Spinal cord (tissue), 10 donors: Measurements from ENCODE around the gene CEBPE. TPM values are rescaled to one million over a fixed set of nuclear protein-coding genes. Genes with fewer than 3 reads are reported as not detected.
"Not testable (repeated sequence)": the region's sequence is repeated elsewhere in the genome, so short reads cannot be mapped to it uniquely, and the experiment has no call there.

Source experiments
- DNase-seq, 6 donors: peaks; one replicate each; pipeline versions ENCODE4 v3.0.0 to v3.0.0-alpha.2; 2013 to 2015; ENCODE audit warnings: low spot score in 6 of 6, low read depth in 4 of 6
- H3K27ac ChIP-seq: one replicate; pipeline ENCODE4 v1.5.1; 2013; ENCODE audit warnings: low read depth, low read length, control low read depth
- H3K27me3 ChIP-seq: one replicate; pipeline ENCODE4 v1.6.1; 2013; ENCODE audit warnings: low read length; ENCODE audit not compliant: control insufficient read depth, insufficient read depth
- H3K36me3 ChIP-seq: one replicate; pipeline ENCODE4 v1.6.1; 2013; ENCODE audit warnings: low read length; ENCODE audit not compliant: control insufficient read depth, insufficient read depth
- H3K4me1 ChIP-seq: one replicate; pipeline ENCODE4 v1.6.1; 2013; ENCODE audit warnings: low read length; ENCODE audit not compliant: control insufficient read depth, insufficient read depth
- H3K4me3 ChIP-seq: one replicate; pipeline ENCODE4 v1.5.1; 2013; ENCODE audit warnings: low read depth, low read length, control low read depth
- H3K9me3 ChIP-seq: one replicate; pipeline ENCODE4 v1.6.1; 2013; ENCODE audit warnings: low read length; ENCODE audit not compliant: control insufficient read depth, insufficient read depth
- WGBS: methylation state at CpG from one replicate; pipeline ENCODE4 v1.1.5; 2013; ENCODE audit warnings: missing lambda C conversion rate; ENCODE audit not compliant: insufficient coverage; 5-methylcytosine and 5-hydroxymethylcytosine counted together
- polyA plus RNA-seq, 2 donors: library from polyadenylated mRNA; unstranded; fragments of 120-200 nt; gene quantifications; one replicate each; pipeline ENCODE4 v1.2.1, GENCODE V29; 2013; ENCODE audit not compliant: insufficient read length in 2 of 2
- total RNA-seq, 2 donors: library from RNA; depleted of rRNA in 1 of 2; stranded (reverse); fragments of 120-200 nt in 1 of 2; fragments of >200 nt in 1 of 2; gene quantifications; one replicate each; pipeline versions ENCODE4 v1.2.3 to v1.2.4, GENCODE V29; 2013 to 2014
- donor health status: healthy.

Gene CEBPE
- total and polyA plus RNA-seq, 4 donors, result 0.17 to 1.5 TPM; not detected in 2

DNA sequence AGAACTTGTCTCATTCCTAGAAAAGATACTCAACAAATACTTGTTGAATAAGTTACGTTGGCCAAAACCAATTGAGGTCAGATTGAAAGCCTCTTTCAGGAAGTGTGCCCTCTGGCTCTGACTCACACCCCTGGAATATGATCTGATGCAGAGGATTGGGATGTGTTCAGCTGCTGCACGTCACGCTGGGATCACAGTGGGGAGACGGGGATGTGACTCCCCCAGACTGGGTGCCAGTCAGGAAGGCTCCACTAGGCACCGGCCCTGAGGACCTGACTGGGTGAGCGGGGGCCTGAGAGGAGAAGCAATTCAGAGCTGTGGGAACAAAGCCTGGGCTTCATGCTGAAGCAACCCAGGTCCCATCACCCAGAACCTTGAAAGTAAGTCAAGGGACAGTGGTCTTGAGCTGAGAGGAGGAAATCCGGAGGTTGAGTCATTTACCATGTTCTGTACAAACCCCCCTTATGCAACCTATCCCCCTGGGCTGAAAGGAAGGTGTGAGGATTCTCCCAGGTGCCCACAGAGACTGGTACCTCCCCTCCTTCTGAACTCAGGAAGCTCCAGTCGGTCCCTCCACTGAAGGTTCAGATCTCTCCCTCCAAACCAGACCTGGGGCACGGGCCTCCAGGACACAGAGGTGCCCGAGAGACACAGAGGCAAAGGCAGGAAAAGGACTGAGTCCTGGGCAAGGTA lies 3.9 kb downstream of the CEBPE start:
- Histone ChIP-seq H3K27me3 (peaks cover 4% of the 10 kb centered on the region), H3K36me3 (no peaks in the 10 kb centered on the region)
- peak in 1 of 6 donors; percentile 22 for DNase-seq

DNA sequence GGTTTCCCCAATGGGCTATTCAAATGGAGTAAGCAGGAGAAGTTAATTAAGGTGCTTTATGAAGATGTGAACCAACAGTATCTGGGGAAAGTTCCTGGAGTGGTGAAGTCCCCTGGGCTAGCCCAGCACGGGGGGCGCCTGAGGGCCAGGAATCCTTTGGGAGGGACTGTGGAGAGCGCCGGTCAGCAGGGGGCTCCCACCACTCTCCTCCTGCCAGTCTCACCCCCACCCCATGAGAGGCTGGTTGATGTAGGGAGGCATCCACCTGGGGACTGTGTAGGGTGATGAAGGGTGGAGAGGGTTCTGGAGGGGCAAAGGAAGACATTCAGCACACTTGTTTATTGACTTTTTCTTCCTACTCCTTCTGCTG lies 4.4 kb downstream of the CEBPE start:
- DNase-seq, result no peak
- Histone ChIP-seq H3K4me3 (no peak overlapping the region), H3K9me3 (no peaks in the 10 kb centered on the region), H3K27ac (no peak overlapping the region), H3K27me3 (peaks cover 4% of the 10 kb centered on the region), H3K4me1 (no peaks in the 10 kb centered on the region), H3K36me3 (no peaks in the 10 kb centered on the region)
- WGBS, result no CpG with 5 or more reads among the region's 4 CpGs

More for the DNA sequence above, 3.9 kb downstream of the CEBPE start:
- H3K4me3 ChIP-seq, result no peak overlapping the region
- H3K9me3 ChIP-seq, result no peaks in the 10 kb centered on the region
- no peak overlapping the region for H3K27ac ChIP-seq
- no peaks in the 10 kb centered on the region for H3K4me1 ChIP-seq
- WGBS, result 86% methylated on average over 8 of the region's 10 CpGs

DNA sequence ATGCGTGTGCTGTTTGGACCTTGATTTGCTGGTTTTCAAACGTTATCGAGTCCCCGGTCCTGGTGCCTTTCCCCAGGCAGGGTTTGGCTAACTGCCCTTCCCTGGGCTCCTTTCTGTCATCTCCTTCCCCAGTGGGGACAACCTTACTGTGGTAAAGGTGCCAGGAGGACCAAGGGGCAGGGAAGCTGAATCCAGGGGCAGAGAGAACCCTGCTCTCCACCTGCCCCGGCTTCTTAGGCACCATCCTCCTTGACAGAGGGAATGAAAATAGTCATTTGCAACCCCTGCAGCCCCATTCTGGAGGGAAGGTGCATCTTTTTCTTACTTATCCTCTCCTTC lies 5.0 kb downstream of the CEBPE start:
- no peaks in the 10 kb centered on the region for H3K4me1 ChIP-seq
- 68% methylated on average over 4 of the region's 5 CpGs for WGBS
- H3K27me3 ChIP-seq, result peaks cover 4% of the 10 kb centered on the region
- no peaks in the 10 kb centered on the region for H3K36me3 ChIP-seq
- DNase-seq, result no peak
- no peak overlapping the region for H3K4me3 ChIP-seq
- no peaks in the 10 kb centered on the region for H3K9me3 ChIP-seq
- no peak overlapping the region for H3K27ac ChIP-seq

DNA sequence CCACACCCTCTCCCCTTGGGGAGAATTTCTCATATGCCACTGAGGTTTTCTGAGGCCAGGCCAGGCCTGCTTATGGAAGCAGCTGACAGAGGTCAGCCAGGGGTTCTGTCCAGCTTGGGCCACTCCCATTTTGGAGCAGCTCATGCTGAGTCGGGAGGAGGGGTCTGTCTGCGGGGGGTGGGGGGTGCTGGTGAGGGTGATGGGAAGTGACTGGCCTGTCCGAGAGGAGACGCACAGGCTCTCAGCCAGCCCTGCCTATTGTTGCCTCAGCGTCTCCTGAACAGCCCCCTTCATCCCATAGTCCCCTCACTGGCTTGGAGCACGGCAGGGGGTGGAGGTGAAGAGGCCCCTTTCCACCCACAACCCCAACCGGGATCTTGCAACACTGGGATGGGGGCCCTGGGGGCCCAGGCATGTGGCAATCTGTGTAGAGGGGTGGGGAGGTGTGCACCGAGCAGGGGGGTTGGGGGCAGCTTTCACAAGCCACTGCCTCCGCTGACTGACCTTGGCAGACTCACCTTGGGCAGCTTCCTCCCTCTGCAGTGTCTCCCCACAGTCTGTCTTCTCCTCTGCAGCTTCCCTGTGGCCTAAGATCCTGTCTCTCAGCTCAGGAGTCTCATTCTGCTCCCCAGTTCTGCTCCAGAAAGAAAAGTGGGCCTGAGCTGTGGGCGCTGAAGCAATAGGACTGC lies 5.5 kb downstream of the CEBPE start:
- DNase-seq, result no peak
- no peak overlapping the region for H3K27ac ChIP-seq
- H3K4me3 ChIP-seq, result no peak overlapping the region
- no peaks in the 10 kb centered on the region for H3K36me3 ChIP-seq
- H3K4me1 ChIP-seq, result no peaks in the 10 kb centered on the region
- no peaks in the 10 kb centered on the region for H3K9me3 ChIP-seq
- WGBS, result 100% methylated on average over 1 of the region's 10 CpGs
- peaks cover 4% of the 10 kb centered on the region for H3K27me3 ChIP-seq

DNA sequence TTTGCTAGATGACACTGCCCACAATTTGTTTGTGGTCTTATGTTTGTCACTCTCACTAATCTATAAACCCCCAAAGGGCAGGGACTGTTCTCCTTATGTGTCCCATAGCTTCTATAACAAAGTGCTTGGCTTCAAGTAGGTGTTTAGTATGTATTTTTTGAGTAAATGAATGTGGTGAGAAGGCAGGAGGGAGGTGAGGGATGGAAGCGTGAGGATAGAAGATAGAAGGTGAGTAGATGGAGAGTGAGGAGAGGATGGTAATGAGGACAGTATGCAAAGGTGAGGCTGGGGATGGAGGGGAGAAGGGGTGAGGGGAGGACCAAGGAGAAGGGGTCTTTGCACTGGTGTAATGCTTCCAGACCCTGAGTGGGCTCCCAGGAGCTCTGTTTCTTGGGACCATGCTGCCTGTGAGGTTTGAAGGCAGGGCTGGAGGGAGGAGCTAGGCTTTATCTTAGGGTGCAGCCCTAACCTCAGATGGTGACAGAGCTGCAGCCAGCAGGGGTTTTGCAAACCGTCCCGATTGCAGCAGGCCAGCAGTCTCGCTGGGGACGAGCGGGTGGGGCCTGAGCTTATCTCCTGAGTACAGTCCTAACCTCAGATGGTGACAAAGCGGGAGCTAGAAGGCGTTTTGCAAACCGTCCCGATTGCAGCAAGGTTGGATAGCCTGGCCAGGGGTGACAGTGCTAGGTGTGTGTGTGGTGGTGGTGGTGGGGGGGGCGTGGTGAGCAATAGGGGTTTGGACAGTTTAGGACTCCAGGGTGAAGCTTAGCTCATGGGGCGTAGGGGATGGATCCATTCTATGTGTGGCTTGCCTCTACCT lies 6.5 kb downstream of the CEBPE start:
- WGBS, result 59% methylated on average over 10 of the region's 12 CpGs
- Histone ChIP-seq H3K9me3 (no peaks in the 10 kb centered on the region), H3K36me3 (no peaks in the 10 kb centered on the region), H3K27me3 (peaks cover 4% of the 10 kb centered on the region), H3K27ac (no peak overlapping the region), H3K4me3 (no peak overlapping the region), H3K4me1 (no peaks in the 10 kb centered on the region)
- DNase-seq, result no peak

DNA sequence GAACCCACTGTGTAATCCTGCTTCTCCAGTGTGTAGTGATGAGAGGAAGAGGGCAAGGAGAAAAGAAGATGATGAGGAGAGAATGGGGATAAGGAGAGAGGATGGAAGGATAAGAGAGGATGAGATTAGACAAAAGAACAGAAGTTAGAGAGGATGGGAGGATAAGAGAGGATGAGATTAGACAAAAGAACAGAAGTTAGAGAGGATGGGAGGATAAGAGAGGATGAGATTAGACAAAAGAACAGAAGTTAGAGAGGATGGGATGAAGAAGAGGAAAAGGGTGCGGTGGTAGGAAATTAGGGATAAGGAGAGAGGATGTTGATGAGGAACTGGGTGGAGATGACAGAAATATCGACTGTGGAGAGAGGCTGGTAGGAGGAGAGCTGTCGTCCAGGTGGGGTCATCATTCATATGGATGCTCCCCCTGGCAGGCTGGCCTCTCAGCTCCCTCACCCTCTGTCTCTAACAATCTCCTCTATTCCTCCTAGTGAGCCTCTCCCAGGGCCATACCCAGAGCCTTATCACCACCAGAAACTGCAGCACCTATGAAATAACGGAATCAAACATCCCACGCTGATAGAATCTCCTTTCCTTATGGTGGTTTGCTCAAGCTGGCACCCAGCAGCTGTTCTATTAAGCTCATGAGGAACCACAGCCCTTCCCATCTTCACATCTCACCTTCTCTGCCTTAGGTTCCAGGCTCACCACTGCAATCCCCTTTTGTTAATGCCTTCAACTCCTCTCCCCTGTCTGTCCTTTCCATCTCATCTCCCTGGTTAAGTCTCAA lies 8.3 kb downstream of the CEBPE start:
- 91% methylated on average over 3 of the region's 5 CpGs for WGBS
- Histone ChIP-seq H3K27me3 (peaks cover 4% of the 10 kb centered on the region), H3K36me3 (no peaks in the 10 kb centered on the region), H3K4me1 (no peaks in the 10 kb centered on the region), H3K9me3 (no peaks in the 10 kb centered on the region), H3K27ac (no peak overlapping the region), H3K4me3 (no peak overlapping the region)
- DNase-seq, result no peak

DNA sequence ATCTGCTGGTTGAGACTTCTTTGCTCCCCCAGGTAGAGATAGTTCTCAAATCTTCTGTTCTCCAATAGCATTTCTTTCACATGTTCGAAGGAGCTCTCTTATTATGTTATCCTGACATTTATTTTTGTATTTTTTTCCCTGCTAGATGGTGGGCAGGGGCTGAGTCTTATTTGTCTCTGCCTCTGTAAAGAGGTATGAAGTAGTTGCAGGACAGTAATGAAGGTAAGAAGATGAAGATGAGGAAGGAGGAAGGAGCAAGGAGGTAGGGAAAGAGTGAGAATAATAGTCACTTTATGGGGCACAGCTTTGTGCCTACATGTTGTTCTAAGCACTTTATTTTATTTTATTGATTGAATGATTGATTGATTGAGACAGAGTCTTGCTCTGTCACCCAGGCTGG lies 9.3 kb downstream of the CEBPE start:
- no CpG with 5 or more reads among the region's 1 CpG for WGBS
- DNase-seq, result no peak
- no peaks in the 10 kb centered on the region for H3K4me1 ChIP-seq
- no peak overlapping the region for H3K27ac ChIP-seq
- H3K9me3 ChIP-seq, result no peaks in the 10 kb centered on the region
- no peak overlapping the region for H3K4me3 ChIP-seq
- H3K27me3 ChIP-seq, result peaks cover 4% of the 10 kb centered on the region
- H3K36me3 ChIP-seq, result no peaks in the 10 kb centered on the region

DNA sequence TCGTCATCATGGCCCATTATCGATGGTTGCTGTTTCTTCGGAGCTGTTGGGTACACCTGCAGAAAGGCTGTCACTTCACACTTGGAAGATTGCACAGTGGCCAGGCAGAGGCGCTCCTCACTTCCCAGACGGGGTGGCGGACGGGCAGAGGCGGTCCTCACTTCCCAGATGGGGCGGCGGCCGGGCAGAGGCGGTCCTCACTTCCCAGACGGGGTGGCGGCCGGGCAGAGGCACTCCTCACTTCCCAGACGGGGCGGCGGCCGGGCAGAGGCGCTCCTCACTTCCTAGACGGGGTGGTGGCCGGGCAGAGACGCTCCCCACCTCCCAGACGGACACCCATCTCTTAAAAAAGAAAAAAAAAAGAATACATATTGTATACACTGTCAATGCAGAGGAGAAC lies 10.9 kb downstream of the CEBPE start:
- 98% methylated on average over 13 of the region's 24 CpGs for WGBS
- H3K27ac ChIP-seq, H3K4me3 ChIP-seq, H3K4me1 ChIP-seq, DNase-seq, H3K27me3 ChIP-seq, H3K9me3 ChIP-seq, H3K36me3 ChIP-seq: not testable (repeated sequence)

DNA sequence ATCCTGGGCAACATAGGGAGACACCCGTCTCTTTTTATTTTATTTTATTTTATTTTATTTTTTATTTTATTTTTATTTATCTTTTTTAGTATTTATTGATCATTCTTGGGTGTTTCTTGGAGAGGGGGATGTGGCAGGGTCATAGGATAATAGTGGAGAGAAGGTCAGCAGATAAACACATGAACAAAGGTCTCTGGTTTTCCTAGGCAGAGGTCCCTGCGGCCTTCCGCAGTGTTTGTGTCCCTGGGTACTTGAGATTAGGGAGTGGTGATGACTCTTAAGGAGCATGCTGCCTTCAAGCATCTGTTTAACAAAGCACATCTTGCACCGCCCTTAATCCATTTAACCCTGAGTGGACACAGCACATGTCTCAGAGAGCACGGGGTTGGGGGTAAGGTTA lies 11.4 kb downstream of the CEBPE start:
- H3K27me3 ChIP-seq, DNase-seq, H3K4me1 ChIP-seq, H3K36me3 ChIP-seq, H3K4me3 ChIP-seq, H3K9me3 ChIP-seq, H3K27ac ChIP-seq: not testable (repeated sequence)
- WGBS, result no CpG with 5 or more reads among the region's 5 CpGs
